DOHH2 (cell line): Measurements from ENCODE around the gene SVBP.

Source experiments
- EZH2phosphoT487 ChIP-seq: fragments of 200-600 bp; sonication (generic); IDR thresholded peaks from 2 replicates; pipeline ENCODE4 v1.6.1; 2017; ENCODE audit warnings: borderline replicate concordance, mild to moderate bottlenecking, antibody characterized with exemption, low read length, moderate library complexity, mixed read lengths
- TF ChIP-seq, protein P1 (sequence below): fragments of 200-600 bp; sonication (generic); IDR thresholded peaks from one replicate; pipeline ENCODE4 v1.5.1; 2014; ENCODE audit warnings: antibody characterized with exemption, mild to moderate bottlenecking, low read depth, low read length; ENCODE audit not compliant: poor library complexity, severe bottlenecking

DNA sequence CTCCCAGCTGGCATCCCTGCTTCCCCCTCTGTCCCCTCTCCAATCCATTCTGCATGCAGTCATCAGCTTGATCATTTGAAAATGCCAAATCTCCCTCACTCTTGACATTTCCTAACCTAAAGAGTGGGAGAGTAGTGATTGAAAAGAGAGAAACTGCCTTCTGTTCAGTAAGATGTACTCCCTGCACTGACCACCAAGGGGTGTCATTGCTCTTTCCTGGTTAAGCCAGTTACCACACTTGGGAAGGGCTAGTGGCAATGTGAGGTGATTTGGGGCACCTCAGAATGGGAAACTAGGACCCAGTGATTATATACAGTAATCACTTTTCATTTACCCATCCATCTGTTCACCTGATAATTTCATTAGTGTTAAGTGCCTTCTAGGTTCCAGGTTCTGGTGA lies 39.3 kb downstream of the SVBP start:
- TF ChIP-seq, protein P1, sequence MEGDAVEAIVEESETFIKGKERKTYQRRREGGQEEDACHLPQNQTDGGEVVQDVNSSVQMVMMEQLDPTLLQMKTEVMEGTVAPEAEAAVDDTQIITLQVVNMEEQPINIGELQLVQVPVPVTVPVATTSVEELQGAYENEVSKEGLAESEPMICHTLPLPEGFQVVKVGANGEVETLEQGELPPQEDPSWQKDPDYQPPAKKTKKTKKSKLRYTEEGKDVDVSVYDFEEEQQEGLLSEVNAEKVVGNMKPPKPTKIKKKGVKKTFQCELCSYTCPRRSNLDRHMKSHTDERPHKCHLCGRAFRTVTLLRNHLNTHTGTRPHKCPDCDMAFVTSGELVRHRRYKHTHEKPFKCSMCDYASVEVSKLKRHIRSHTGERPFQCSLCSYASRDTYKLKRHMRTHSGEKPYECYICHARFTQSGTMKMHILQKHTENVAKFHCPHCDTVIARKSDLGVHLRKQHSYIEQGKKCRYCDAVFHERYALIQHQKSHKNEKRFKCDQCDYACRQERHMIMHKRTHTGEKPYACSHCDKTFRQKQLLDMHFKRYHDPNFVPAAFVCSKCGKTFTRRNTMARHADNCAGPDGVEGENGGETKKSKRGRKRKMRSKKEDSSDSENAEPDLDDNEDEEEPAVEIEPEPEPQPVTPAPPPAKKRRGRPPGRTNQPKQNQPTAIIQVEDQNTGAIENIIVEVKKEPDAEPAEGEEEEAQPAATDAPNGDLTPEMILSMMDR: peak; percentile 83
- no peak for TF ChIP-seq EZH2phosphoT487
